Adrenal gland (tissue), 12 donors: ENCODE results near the gene SLC45A3. TPM values are rescaled to one million over a fixed set of nuclear protein-coding genes. Genes with fewer than 3 reads are reported as not detected.

Experiments
- DNase-seq, 7 donors: peaks; one replicate each; pipeline ENCODE4 v3.0.0-alpha.2; 2019 to 2020
- H3K27ac ChIP-seq, 5 donors: fragments of 200-600 bp; sonication (generic) in 4 of 5; 1 replicate in 3 of 5; 2 replicates in 2 of 5; pipeline versions ENCODE4 v1.5.1 to v1.8.0; 2016 to 2020; ENCODE audit warnings: mild to moderate bottlenecking in 1 of 5
- H3K27me3 ChIP-seq: fragments of 200-600 bp; 2 replicates; pipeline ENCODE4 v1.8.0; 2021
- H3K36me3 ChIP-seq, 2 donors: fragments of 200-600 bp; replicated peaks in 1 of 2; 1 replicate in 1 of 2; 2 replicates in 1 of 2; pipeline versions ENCODE4 v1.5.1 to v1.8.0; 2018 to 2022
- H3K4me1 ChIP-seq, 2 donors: fragments of 200-600 bp; replicated peaks in 1 of 2; 1 replicate in 1 of 2; 2 replicates in 1 of 2; pipeline versions ENCODE4 v1.5.1 to v1.8.0; 2018 to 2021
- H3K4me3 ChIP-seq, 4 donors: fragments of 200-600 bp; sonication (generic) in 3 of 4; one replicate each; pipeline ENCODE4 v1.5.1; 2016 to 2018
- H3K9me3 ChIP-seq, 3 donors: fragments of 200-600 bp; sonication (generic) in 1 of 3; replicated peaks in 1 of 3; 1 replicate in 2 of 3; 2 replicates in 1 of 3; pipeline versions ENCODE4 v1.5.1 to v1.8.0; 2016 to 2021
- POLR2A ChIP-seq, 2 donors: fragments of 450-650 bp; IDR thresholded peaks; one replicate each; pipeline ENCODE4 v1.6.1; 2017; ENCODE audit warnings: antibody characterized with exemption in 2 of 2, mild to moderate bottlenecking in 2 of 2, moderate library complexity in 1 of 2
- whole genome bisulfite sequencing, 4 donors: extraction: QIAGEN DNeasy Blood & Tissue Kit in 2 of 4; methylation state at CpG; one replicate each; pipeline versions ENCODE4 v1.1.5 to v1.1.7; 2013 to 2017; 5-methylcytosine and 5-hydroxymethylcytosine counted together
- intact Hi-C, 2 donors: fragments of 100-400 bp; cut with DNase I; formaldehyde crosslinking; loops; one replicate each; pipeline versions ENCODE4 v1.14.1 to v1.15.0; 2022 to 2023
- polyA plus RNA-seq, 3 donors: library from polyadenylated mRNA; stranded (reverse); fragments of 200-250 nt in 2 of 3; fragments of 350-450 nt in 1 of 3; fragmentation: Illumina TruSeq in 1 of 3; extraction: RNeasy Lipid Tissue Mini Kit (QIAGEN cat#74804) in 1 of 3; gene quantifications; one replicate each; pipeline ENCODE4 v1.2.3, GENCODE V29; 2013 to 2014
- total RNA-seq, 9 donors: library from RNA; depleted of rRNA in 4 of 9; stranded (reverse); fragments of >200 nt in 4 of 9; fragments of 120-200 nt in 1 of 9; fragmentation: NEBNext Ultra II Directional in 1 of 9; extraction: Animal tissue kit (Norgen Biotek cat#: 25700) in 1 of 9; gene quantifications; one replicate each; pipeline versions ENCODE4 v1.1.0 to v1.2.4, GENCODE V29; 2013 to 2023
- TF ChIP-seq, protein P1 (sequence below), 6 experiments: fragments of 450-650 bp in 4 of 6; fragments of 200-600 bp in 2 of 6; sonication (generic) in 1 of 6; IDR thresholded peaks; 1 replicate in 5 of 6; 2 replicates in 1 of 6; pipeline versions ENCODE4 v1.5.1 to v1.8.0; 2016 to 2021; ENCODE audit warnings: antibody characterized with exemption in 6 of 6, mild to moderate bottlenecking in 2 of 6, moderate library complexity in 1 of 6
- donor health status: healthy with polysubstance abuse.
- donor health status: Bipolar disorder and iron deficiency.
- donor health status: DM: yes; HTN: yes; CAD: no.
- donor health status: DM: no; HTN: no; CAD: no.
- donor health status: DM: no; HTN: no; CAD: no.
- donor health status: DM: yes; HTN: yes; CAD: no.

SLC45A3 gene
- total and polyA plus RNA-seq, 12 donors, result 4.7 to 27.9 (median 8.9) TPM

DNA sequence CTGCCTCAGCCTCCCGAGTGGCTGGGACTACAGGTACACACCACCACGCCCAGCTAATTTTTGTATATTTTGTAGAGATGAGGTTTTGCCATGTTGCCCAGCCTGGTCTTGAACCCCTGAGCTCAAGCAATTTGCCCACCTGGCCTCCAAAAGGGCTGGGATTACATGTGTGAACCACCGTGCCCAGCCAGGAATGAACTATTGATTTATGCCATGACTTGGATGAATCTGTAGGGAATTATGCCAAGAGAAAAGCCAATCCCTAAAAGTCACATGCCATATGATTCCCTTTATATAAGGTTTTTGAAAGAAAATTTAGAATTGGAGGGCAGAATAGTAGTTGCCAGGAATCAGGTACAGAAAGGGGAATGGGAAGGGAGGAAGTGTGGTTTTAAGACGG lies 19.1 kb upstream of the SLC45A3 start:
- H3K4me3 ChIP-seq, result no peak overlapping the region
- intact Hi-C loops, result no loop called here
- 79 to 85% (median 82%) methylated on average over 4 of the region's 4 CpGs for WGBS, 4 donors
- no peaks in the 10 kb centered on the region for H3K9me3 ChIP-seq
- H3K4me1 ChIP-seq, result peaks cover 0 to 10% of the 10 kb centered on the region in 2 donors
- no peaks in the 10 kb centered on the region for H3K27me3 ChIP-seq
- TF ChIP-seq, protein P1, sequence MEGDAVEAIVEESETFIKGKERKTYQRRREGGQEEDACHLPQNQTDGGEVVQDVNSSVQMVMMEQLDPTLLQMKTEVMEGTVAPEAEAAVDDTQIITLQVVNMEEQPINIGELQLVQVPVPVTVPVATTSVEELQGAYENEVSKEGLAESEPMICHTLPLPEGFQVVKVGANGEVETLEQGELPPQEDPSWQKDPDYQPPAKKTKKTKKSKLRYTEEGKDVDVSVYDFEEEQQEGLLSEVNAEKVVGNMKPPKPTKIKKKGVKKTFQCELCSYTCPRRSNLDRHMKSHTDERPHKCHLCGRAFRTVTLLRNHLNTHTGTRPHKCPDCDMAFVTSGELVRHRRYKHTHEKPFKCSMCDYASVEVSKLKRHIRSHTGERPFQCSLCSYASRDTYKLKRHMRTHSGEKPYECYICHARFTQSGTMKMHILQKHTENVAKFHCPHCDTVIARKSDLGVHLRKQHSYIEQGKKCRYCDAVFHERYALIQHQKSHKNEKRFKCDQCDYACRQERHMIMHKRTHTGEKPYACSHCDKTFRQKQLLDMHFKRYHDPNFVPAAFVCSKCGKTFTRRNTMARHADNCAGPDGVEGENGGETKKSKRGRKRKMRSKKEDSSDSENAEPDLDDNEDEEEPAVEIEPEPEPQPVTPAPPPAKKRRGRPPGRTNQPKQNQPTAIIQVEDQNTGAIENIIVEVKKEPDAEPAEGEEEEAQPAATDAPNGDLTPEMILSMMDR (IDR thresholded peaks at IDR 0.05), result no peak
- no peak for TF ChIP-seq POLR2A (IDR thresholded peaks at IDR 0.05)
- no peaks in the 10 kb centered on the region for H3K36me3 ChIP-seq
- DNase-seq, result no peak
- no peak overlapping the region for H3K27ac ChIP-seq

DNA sequence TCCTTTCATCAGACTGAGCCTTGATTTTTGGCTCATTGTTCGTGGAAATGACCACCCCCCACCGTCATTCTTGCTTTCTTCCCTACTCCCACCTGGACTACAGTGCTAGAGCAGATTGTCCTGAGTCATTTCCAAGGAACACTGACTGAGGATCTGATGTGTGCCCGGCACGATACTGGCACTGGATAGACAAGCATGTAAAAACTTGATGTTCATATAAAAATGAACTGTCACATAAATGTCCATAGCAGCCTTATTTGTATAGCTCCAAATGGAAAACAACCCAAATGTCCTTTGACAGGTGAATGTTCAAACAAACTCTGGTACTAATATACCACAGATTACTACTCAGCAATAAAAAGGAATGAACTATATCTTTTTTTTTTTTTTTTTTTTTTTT lies 18.6 kb upstream of the SLC45A3 start:
- Histone ChIP-seq H3K27ac (no peak overlapping the region), H3K4me1 (peaks cover 0 to 5% of the 10 kb centered on the region in 2 donors), H3K36me3 (no peaks in the 10 kb centered on the region), H3K9me3 (no peaks in the 10 kb centered on the region), H3K4me3 (no peak overlapping the region), H3K27me3 (no peaks in the 10 kb centered on the region)
- WGBS, 4 donors, result 91 to 97% (median 95%) methylated on average over 4 of the region's 4 CpGs
- DNase-seq, result no peak
- intact Hi-C loops, result no loop called here
- no peak for TF ChIP-seq POLR2A (IDR thresholded peaks at IDR 0.05)
- TF ChIP-seq, protein P1 (IDR thresholded peaks at IDR 0.05), result no peak

DNA sequence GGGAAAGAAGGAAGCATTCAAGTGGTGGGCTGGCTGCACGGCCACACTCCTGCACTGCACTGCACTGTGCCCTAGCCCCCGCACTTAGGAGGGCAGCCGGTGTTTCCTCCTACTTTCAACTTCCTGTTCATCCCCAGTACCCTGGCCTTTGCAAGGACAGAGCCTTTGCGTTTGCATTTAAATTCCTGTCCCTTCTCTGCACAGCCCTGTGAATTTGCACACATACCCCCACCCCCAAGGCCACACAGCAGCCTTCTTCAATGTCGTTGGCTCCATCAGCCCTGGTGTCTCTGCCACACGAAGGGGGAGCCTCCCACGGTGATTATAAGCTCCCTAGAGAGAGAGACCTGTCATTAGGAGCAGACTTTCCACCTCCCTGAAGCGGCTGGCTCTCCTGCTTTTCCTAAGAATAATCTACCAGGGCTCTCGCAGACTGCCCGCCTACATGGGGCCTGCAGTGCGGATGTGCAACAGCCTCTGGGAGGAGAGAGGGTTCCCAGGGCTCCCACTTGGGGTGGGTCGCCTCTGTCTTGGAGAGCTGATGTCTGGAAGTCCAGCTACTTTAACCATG lies 13.2 kb upstream of the SLC45A3 start:
- no peak for TF ChIP-seq POLR2A (IDR thresholded peaks at IDR 0.05)
- Histone ChIP-seq H3K27ac (no peak overlapping the region), H3K9me3 (no peaks in the 10 kb centered on the region), H3K27me3 (no peaks in the 10 kb centered on the region), H3K4me3 (no peak overlapping the region), H3K36me3 (no peaks in the 10 kb centered on the region), H3K4me1 (no peaks in the 10 kb centered on the region)
- no peak for DNase-seq
- intact Hi-C loops, result no loop called here
- 54 to 59% (median 57%) methylated on average over 11 to 12 of the region's 12 CpGs for WGBS, 4 donors

GRCh38 chr1:205692423-205692822 lies 12.1 kb upstream of the SLC45A3 start:
- TF ChIP-seq POLR2A (IDR thresholded peaks at IDR 0.05), result no peak
- TF ChIP-seq, protein P1 (IDR thresholded peaks at IDR 0.05), result no peak
- no peak for DNase-seq
- H3K27ac ChIP-seq, result no peak overlapping the region
- H3K9me3 ChIP-seq, result no peaks in the 10 kb centered on the region
- no peaks in the 10 kb centered on the region for H3K36me3 ChIP-seq
- H3K4me1 ChIP-seq, result no peaks in the 10 kb centered on the region
- no peak overlapping the region for H3K4me3 ChIP-seq
- H3K27me3 ChIP-seq, result no peaks in the 10 kb centered on the region
- intact Hi-C loops, result no loop called here
- WGBS, 4 donors, result 87 to 91% (median 90%) methylated on average over 6 of the region's 6 CpGs

DNA sequence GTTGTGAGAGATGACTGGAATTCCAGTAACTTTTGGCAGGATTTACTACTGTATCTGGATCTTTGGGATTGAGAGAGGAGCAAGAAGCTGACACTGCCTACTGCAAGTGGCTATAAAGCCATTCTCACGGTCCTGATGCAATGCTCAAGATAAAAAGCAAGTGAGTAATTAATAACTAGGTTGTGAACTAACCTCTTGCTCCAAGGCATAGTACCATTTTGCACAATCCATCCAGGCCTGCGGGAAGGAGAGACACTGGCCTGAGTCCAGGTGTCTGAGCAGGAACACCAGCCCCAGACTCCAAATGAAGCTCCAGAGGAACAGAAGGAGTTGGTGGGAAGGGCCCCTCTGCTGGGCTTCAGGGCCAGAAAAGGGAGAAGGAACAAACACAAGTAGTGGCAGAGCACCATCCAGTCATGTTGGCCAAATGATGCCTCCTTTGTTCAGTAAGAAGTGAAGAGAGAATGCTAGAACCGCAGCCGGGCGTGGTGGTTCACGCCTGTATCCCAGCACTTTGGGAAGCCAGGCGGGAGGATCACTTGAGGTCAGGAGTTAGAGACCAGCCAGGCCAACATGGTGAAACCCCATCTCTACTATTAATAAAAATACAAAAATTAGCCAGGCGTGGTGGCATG lies 9.9 kb upstream of the SLC45A3 start:
- intact Hi-C loops, result no loop called here
- Histone ChIP-seq H3K27me3 (no peaks in the 10 kb centered on the region), H3K4me1 (no peaks in the 10 kb centered on the region), H3K9me3 (no peaks in the 10 kb centered on the region), H3K4me3 (no peak overlapping the region), H3K36me3 (no peaks in the 10 kb centered on the region), H3K27ac (no peak overlapping the region)
- no peak for DNase-seq
- WGBS, 4 donors, result 81 to 92% (median 88%) methylated on average over 8 of the region's 8 CpGs
- TF ChIP-seq POLR2A (IDR thresholded peaks at IDR 0.05), result no peak
- TF ChIP-seq, protein P1 (IDR thresholded peaks at IDR 0.05), result no peak
